Memory B cell (primary cell): ENCODE measurements around the gene FAM124A.

ENCODE experiments used
- ATAC-seq: fragments of 150-1000 bp; cut with Tn5 transposase; 2 replicates; pipeline ENCODE4 v1.10.0; 2021; ENCODE audit warnings: low read depth, mild to moderate bottlenecking, moderate library complexity
- DNase-seq, 2 donors: peaks; one replicate each; pipeline ENCODE4 v3.0.0; 2022; ENCODE audit warnings: low spot score in 2 of 2
- H3K27ac Mint-ChIP-seq: one replicate; pipeline ENCODE4 v1.8.0; 2022; ENCODE audit warnings: mild to moderate bottlenecking, moderate library complexity, mixed read lengths
- H3K27me3 Mint-ChIP-seq: one replicate; pipeline ENCODE4 v1.8.0; 2022; ENCODE audit warnings: mixed read lengths
- H3K36me3 Mint-ChIP-seq: one replicate; pipeline ENCODE4 v1.8.0; 2022; ENCODE audit warnings: mild to moderate bottlenecking, mixed read lengths
- H3K4me1 Mint-ChIP-seq: one replicate; pipeline ENCODE4 v1.8.0; 2022; ENCODE audit warnings: mixed read lengths
- H3K4me3 Mint-ChIP-seq: one replicate; pipeline ENCODE4 v1.8.0; 2022; ENCODE audit warnings: mild to moderate bottlenecking, moderate library complexity, mixed read lengths
- H3K9me3 Mint-ChIP-seq: one replicate; pipeline ENCODE4 v1.8.0; 2022; ENCODE audit warnings: mixed read lengths

FAM124A gene

GRCh38 chr13:51206584-51206983, 15.6 kb upstream of the FAM124A start:
- Mint-ChIP-seq H3K9me3 (no peaks in the 10 kb centered on the region), H3K4me1 (peaks cover 3% of the 10 kb centered on the region), H3K27me3 (peaks cover 32% of the 10 kb centered on the region), H3K4me3 (no peak overlapping the region), H3K27ac (no peak overlapping the region), H3K36me3 (no peaks in the 10 kb centered on the region)
- DNase-seq (no peak), ATAC-seq (no peak)

DNA sequence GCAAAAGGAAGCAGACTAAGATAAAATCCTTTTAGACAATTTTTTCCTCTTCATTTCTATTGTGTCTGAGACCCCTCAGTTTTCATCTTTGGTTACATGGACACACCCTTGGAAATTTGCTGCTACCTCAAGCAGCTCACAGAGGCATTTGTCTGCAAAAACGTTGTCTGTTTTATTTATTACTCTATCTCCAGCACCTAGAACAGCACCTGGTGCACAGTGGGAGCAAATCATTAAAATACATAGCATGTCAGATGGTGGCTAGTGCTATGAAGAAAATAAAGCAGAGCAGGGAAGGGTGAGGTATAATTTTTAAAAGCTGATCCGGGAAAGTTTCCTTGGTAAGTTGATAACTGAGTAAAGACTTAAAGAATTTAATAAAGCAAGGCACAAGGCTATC, 14.3 kb upstream of the FAM124A start:
- DNase-seq (no peak), ATAC-seq (no peak)
- Mint-ChIP-seq H3K4me3 (no peak overlapping the region), H3K36me3 (no peaks in the 10 kb centered on the region), H3K27ac (no peak overlapping the region), H3K9me3 (no peaks in the 10 kb centered on the region), H3K4me1 (peaks cover 3% of the 10 kb centered on the region), H3K27me3 (peaks cover 35% of the 10 kb centered on the region)

DNA sequence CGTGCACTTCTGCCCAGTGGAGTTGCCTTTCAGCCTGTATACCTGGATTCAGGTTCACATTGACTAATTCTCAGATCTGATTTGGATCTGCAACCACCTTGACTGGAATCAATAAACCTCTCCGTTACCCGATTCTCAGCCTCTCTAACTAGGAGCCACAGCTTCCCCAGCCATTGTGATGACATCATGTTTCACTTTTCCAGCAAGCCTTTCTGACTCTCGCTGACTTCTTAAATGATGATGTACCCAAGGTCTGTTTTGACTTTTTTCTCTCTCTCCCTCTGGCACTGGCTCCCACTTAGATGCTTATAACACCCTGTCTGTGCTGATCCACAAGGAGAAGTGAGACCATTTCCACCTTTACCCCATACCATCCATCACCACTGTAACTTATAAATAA, 13.5 kb upstream of the FAM124A start:
- H3K27ac Mint-ChIP-seq: no peak overlapping the region
- DNase-seq (no peak), ATAC-seq (no peak)
- H3K9me3 Mint-ChIP-seq: no peaks in the 10 kb centered on the region
- H3K27me3 Mint-ChIP-seq: peaks cover 30% of the 10 kb centered on the region
- no peaks in the 10 kb centered on the region for H3K36me3 Mint-ChIP-seq
- peaks cover 3% of the 10 kb centered on the region for H3K4me1 Mint-ChIP-seq
- H3K4me3 Mint-ChIP-seq: no peak overlapping the region

DNA sequence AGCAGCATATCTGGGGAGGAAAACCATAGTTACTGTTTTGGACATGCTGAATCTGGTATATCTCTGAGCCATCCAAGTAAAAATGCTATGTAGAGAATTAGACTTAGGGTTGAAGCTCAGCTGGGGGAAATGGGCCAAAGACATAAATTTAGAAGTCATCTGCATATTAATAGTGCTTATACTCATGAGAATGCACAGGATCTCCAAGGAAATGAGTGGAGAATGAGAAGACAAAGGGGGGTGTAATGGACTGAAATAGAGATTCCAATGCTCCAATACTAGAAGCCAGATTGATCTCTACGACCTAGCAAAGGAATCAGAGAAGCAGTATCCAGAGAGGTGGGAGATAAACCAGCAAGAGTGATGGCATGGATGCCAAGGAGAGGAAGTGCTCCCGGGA, 10.3 kb upstream of the FAM124A start:
- Mint-ChIP-seq H3K9me3 (no peaks in the 10 kb centered on the region), H3K27ac (no peak overlapping the region), H3K36me3 (no peaks in the 10 kb centered on the region), H3K4me1 (peaks cover 3% of the 10 kb centered on the region), H3K27me3 (peaks cover 35% of the 10 kb centered on the region), H3K4me3 (no peak overlapping the region)
- DNase-seq: no peak
- no peak for ATAC-seq

DNA sequence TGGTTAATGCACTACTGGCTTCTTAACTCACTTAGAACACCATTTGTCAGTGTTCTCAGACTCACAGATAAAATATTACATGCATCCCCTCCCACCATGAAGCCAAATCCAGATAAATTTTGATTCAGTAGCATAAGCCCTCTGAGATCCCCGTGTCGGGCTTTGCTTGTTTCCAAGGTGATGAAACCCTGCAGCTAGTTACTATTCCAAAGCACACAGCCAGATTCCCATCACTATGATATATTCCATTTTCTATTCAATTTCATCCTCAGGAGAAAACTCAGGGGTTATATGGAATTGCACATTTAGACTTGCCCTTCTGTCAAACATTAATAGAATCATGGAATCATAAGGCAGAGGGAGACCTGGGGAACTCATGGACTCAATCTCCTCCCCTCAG, 9.4 kb upstream of the FAM124A start:
- H3K9me3 Mint-ChIP-seq: no peaks in the 10 kb centered on the region
- DNase-seq (no peak), ATAC-seq (no peak)
- no peak overlapping the region for H3K27ac Mint-ChIP-seq
- H3K4me1 Mint-ChIP-seq: peaks cover 3% of the 10 kb centered on the region
- peaks cover 40% of the 10 kb centered on the region for H3K27me3 Mint-ChIP-seq
- no peak overlapping the region for H3K4me3 Mint-ChIP-seq
- H3K36me3 Mint-ChIP-seq: no peaks in the 10 kb centered on the region

DNA sequence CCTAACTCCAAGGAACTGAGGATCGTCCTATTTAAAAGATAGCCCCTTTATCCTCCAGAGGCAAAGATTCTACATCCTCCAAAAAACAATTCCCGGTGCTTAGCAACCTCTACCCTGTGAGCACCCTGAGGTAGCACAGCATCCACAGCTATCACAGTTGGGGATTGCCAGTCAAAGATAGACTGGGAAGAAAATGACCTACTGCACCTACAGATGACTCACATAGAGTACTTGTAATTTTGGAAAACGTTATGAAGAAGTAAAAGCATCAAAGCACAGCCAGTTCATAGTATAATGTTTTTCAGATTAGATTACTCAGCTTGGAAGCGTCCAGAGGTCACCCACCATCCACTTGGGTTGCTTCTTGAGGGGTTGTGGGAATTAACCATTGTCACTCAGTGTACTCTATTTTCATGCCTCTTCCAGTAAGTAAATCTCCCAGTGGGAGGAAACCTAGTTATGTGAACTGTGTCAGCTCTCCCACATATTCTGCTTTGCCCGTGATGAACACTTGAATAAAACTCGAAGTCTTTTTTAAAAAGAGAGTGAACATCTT, 8.9 kb upstream of the FAM124A start:
- peaks cover 38% of the 10 kb centered on the region for H3K27me3 Mint-ChIP-seq

GRCh38 chr13:51218626-51219025, 3.6 kb upstream of the FAM124A start:
- Mint-ChIP-seq H3K36me3 (no peaks in the 10 kb centered on the region), H3K9me3 (no peaks in the 10 kb centered on the region), H3K4me1 (no peaks in the 10 kb centered on the region), H3K27me3 (peaks cover 23% of the 10 kb centered on the region), H3K4me3 (no peak overlapping the region), H3K27ac (no peak overlapping the region)
- ATAC-seq: no peak
- no peak for DNase-seq

More for the DNA sequence above, 8.9 kb upstream of the FAM124A start:
- Mint-ChIP-seq H3K27ac (no peak overlapping the region), H3K4me1 (peaks cover 3% of the 10 kb centered on the region), H3K36me3 (no peaks in the 10 kb centered on the region), H3K4me3 (no peak overlapping the region), H3K9me3 (no peaks in the 10 kb centered on the region)
- no peak for ATAC-seq
- DNase-seq: no peak

DNA sequence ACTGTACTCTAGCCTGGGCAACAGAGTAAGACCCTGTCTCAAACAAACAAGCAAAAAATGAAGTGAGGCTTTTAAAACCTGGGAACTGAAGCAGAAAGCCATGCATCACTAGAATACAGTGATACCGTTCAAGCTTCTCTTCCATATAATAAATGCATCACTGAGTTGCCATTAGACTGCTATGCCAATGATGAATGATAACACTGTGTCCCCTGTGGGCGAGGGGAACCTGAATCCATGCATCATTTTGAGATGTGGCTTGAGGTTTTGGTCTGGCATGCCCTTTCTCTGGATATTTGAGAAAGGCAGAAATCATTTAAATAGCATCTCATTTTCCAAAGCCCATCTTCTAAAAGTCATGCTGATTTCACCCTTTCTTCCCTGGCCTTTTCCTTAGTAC, 1.5 kb upstream of the FAM124A start:
- Mint-ChIP-seq H3K36me3 (no peaks in the 10 kb centered on the region), H3K27ac (no peak overlapping the region), H3K9me3 (no peaks in the 10 kb centered on the region), H3K4me3 (no peak overlapping the region), H3K4me1 (no peaks in the 10 kb centered on the region), H3K27me3 (peaks cover 18% of the 10 kb centered on the region)
- no peak for DNase-seq
- no peak for ATAC-seq

GRCh38 chr13:51221108-51221507, 1.1 kb upstream of the FAM124A start:
- DNase-seq (no peak), ATAC-seq (no peak)
- peak overlapping the region; percentile 65 for H3K4me3 Mint-ChIP-seq
- no peaks in the 10 kb centered on the region for H3K9me3 Mint-ChIP-seq
- no peaks in the 10 kb centered on the region for H3K36me3 Mint-ChIP-seq
- H3K27ac Mint-ChIP-seq: no peak overlapping the region
- no peaks in the 10 kb centered on the region for H3K4me1 Mint-ChIP-seq
- peaks cover 18% of the 10 kb centered on the region for H3K27me3 Mint-ChIP-seq

DNA sequence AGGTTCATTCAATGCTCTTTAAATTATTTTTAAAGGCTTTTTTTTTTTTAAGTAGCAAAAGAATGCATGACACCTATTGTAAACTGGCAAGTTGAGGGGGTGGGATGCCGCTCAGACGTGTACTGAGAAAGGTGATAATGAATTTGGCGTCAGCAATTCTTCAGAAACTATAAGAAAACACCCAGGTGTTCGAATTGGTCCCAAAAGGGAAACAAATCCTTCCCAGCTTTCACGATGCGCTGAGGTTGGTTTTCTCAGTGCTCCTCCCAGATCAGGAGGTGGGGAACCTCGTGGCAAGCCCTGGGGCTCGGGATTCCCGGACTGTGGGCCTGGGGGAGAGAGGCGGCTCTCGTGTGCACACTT, 543 bp upstream of the FAM124A start:
- Mint-ChIP-seq H3K36me3 (no peaks in the 10 kb centered on the region), H3K4me1 (no peaks in the 10 kb centered on the region), H3K27me3 (peaks cover 16% of the 10 kb centered on the region), H3K4me3 (peak overlapping the region; percentile 65), H3K27ac (no peak overlapping the region), H3K9me3 (no peaks in the 10 kb centered on the region)
- no peak for ATAC-seq
- no peak for DNase-seq

- peak overlapping the region; percentile 65 for H3K4me3 Mint-ChIP-seq
- ATAC-seq: peak; percentile 16
- H3K27ac Mint-ChIP-seq: no peak overlapping the region
- H3K36me3 Mint-ChIP-seq: no peaks in the 10 kb centered on the region
- H3K9me3 Mint-ChIP-seq: no peaks in the 10 kb centered on the region
- H3K27me3 Mint-ChIP-seq: peaks cover 10% of the 10 kb centered on the region
- peak in 1 of 2 donors; percentile 3 for DNase-seq
- no peaks in the 10 kb centered on the region for H3K4me1 Mint-ChIP-seq
Measured at GRCh38 chr13:51222686-51223559, 725 bp downstream of the FAM124A start.

GRCh38 chr13:51223560-51224270, 1.5 kb downstream of the FAM124A start:
- Mint-ChIP-seq H3K9me3 (no peaks in the 10 kb centered on the region), H3K4me1 (no peaks in the 10 kb centered on the region), H3K4me3 (peak overlapping the region; percentile 37), H3K27ac (no peak overlapping the region), H3K36me3 (no peaks in the 10 kb centered on the region), H3K27me3 (peaks cover 10% of the 10 kb centered on the region)
- no peak for DNase-seq
- no peak for ATAC-seq

- Mint-ChIP-seq H3K4me3 (no peak overlapping the region), H3K27me3 (peaks cover 16% of the 10 kb centered on the region), H3K4me1 (no peaks in the 10 kb centered on the region), H3K9me3 (no peaks in the 10 kb centered on the region), H3K36me3 (no peaks in the 10 kb centered on the region), H3K27ac (no peak overlapping the region)
- ATAC-seq (no peak), DNase-seq (no peak)
Measured at GRCh38 chr13:51225029-51225428, 2.8 kb downstream of the FAM124A start.

DNA sequence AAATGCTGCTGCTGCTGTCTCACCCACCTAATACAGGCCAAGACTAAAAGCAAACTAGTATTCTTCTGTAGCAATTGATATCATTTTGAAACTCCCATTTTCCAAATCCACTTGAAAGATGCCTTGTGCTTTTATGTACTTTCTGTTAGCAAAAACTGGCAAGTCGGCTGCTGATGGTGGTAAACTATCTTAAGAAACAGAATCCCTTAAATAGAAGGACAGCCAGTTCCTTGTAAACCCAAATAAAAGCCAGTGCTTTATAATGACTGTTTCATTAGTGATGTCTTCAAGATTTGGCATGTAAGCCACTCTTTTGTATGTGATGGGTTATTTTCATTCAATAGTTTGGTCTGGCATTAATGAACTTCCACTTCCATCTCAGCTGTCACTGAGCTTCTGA, 5.2 kb downstream of the FAM124A start:
- Mint-ChIP-seq H3K4me3 (no peak overlapping the region), H3K27ac (no peak overlapping the region), H3K27me3 (peaks cover 23% of the 10 kb centered on the region), H3K4me1 (peaks cover 2% of the 10 kb centered on the region), H3K36me3 (no peaks in the 10 kb centered on the region), H3K9me3 (no peaks in the 10 kb centered on the region)
- ATAC-seq: no peak
- no peak for DNase-seq
